HUES64 (cell line): ENCODE measurements around the gene IFNA13.

Source experiments
- H3K27ac ChIP-seq: 2 replicates; pipeline ENCODE4 v1.7.0; 2013; ENCODE audit warnings: low read depth, low read length, inconsistent platforms
- H3K27me3 ChIP-seq: 2 replicates; pipeline ENCODE4 v1.6.1; 2013; ENCODE audit warnings: mild to moderate bottlenecking, low read length; ENCODE audit not compliant: insufficient read depth
- H3K36me3 ChIP-seq: 2 replicates; pipeline ENCODE4 v1.6.1; 2013; ENCODE audit warnings: mild to moderate bottlenecking, low read length; ENCODE audit not compliant: insufficient read depth
- H3K4me1 ChIP-seq: 2 replicates; pipeline ENCODE4 v1.6.1; 2013; ENCODE audit warnings: mild to moderate bottlenecking, low read length, moderate library complexity; ENCODE audit not compliant: insufficient read depth
- H3K4me3 ChIP-seq: 2 replicates; pipeline ENCODE4 v1.5.1; 2013; ENCODE audit warnings: mild to moderate bottlenecking, low read length, moderate library complexity
- H3K9ac ChIP-seq: 2 replicates; pipeline ENCODE4 v1.6.1; 2013; ENCODE audit warnings: mild to moderate bottlenecking, low read depth, low read length
- H3K9me3 ChIP-seq: 2 replicates; pipeline ENCODE4 v1.6.1; 2013; ENCODE audit warnings: low read depth, low read length; ENCODE audit not compliant: insufficient read depth
- WGBS: fragments of 150-250, 120-280 bp; methylation state at CpG from one replicate; pipeline ENCODE4 v1.1.7; 2013; ENCODE audit warnings: missing lambda C conversion rate; 5-methylcytosine and 5-hydroxymethylcytosine counted together

IFNA13 gene

GRCh38 chr9:21320465-21320864 is 47.4 kb downstream of the IFNA13 start:
- no peak overlapping the region for H3K9ac ChIP-seq
- H3K27ac ChIP-seq = no peak overlapping the region
- 0 out of 2 replicates have a peak, but pooled peaks cover 5% of the 10 kb centered on the region for H3K36me3 ChIP-seq
- peaks cover 7% of the 10 kb centered on the region; the same call in 1 of the 2 replicates for H3K27me3 ChIP-seq
- 0 out of 2 replicates have a peak, but pooled peaks cover 4% of the 10 kb centered on the region for H3K4me1 ChIP-seq
- 90% methylated on average over 2 of the region's 2 CpGs for WGBS
- no peak overlapping the region for H3K4me3 ChIP-seq
- no peaks in the 10 kb centered on the region for H3K9me3 ChIP-seq

DNA sequence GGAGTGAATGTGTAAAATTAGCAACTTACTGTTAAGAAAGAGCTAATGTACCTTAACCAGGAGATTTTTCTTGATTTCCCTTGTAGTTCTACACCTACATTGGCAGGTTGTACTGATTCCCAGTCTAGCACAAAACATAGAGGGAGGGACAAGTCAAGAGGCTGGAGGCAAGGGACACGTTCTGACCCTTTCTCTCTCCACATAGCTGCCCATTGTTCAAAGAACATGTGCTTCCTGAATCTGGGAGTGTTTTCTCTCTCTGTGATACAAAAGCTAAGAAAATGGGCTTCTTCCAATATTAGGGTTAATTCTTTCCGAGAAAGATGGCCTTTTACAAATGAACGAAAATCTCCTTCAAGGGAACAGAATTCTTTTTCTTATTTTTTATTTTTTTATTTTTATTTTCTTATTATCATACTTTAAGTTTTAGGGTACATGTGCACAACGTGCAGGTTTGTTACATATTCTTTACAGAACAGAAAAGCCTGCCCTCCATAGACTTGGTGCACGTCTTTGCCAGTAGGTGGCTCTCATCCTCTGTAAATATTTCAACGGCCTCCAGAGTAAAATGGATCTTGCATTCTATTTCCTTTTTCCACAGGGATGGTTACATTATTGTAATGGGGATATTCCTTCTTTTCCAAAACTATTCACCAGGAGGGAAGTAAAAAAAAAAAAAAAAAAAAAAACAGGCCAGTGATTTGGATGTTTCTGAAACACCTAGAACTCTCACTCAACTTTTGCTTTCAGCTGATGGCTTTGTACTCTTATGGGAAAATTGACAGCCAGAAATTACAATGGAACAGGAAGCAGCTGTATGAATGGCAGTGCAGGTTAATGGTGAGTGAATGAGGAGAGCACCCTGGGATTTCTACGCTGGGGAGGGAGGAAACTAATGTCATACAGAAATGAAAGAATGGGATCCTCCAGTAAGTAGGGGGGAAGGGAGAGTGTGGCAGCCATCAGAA is 49.6 kb downstream of the IFNA13 start:
- Histone ChIP-seq H3K9ac (no peak overlapping the region), H3K27ac (no peak overlapping the region), H3K9me3 (no peaks in the 10 kb centered on the region), H3K4me3 (no peak overlapping the region), H3K27me3 (peaks cover 7% of the 10 kb centered on the region; the same call in 1 of the 2 replicates), H3K36me3 (0 out of 2 replicates have a peak, but pooled peaks cover 2% of the 10 kb centered on the region), H3K4me1 (0 out of 2 replicates have a peak, but pooled peaks cover 4% of the 10 kb centered on the region)
- 16% methylated on average over 4 of the region's 7 CpGs for WGBS
